ENCODE results near the gene DOCK6. TPM values are rescaled to one million over a fixed set of nuclear protein-coding genes. Genes with fewer than 3 reads are reported as not detected.
A peak's percentile ranks its signal among the peaks of the same experiment; 100 is the strongest.

DOCK6 gene
- total RNA-seq, 2 donors from 2014 or later: 93.8 to 111 TPM

DNA sequence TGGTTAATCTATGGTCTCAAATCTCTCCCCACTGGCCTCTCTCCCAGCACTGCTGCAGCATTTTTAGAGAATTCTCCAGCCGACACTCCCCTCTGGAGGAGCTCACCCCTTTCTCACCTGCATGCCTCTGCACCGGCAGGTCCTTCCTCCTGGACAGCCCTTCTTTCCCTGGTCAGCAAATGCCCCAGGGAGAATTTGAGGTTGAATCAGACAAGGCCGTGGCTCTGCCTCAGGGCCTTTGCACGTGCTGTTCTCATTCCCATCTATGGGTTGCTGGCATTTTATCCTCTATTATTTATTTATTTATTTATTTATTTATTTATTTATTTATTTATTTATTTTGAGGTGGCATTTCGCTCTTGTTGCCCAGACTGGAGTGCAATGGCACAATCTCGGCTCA, 1.4 kb upstream of the DOCK6 start:
- H3K4me1 ChIP-seq (ENCODE audit: control insufficient read depth, insufficient read depth, low read length): no peaks in the 10 kb centered on the region
- no peaks in the 10 kb centered on the region for H3K9me3 ChIP-seq (ENCODE audit: control insufficient read depth, low read length)
- peaks cover 2% of the 10 kb centered on the region for H3K27me3 Mint-ChIP-seq (ENCODE audit: insufficient read depth)
- no peaks in the 10 kb centered on the region for H3K4me1 Mint-ChIP-seq
- no peak for TF ChIP-seq CTCF (conservative IDR thresholded peaks at IDR 0.05)
- H3K27me3 ChIP-seq (ENCODE audit: control insufficient read depth, insufficient read depth, low read length, poor library complexity, severe bottlenecking): no peaks in the 10 kb centered on the region
- H3K27ac ChIP-seq (ENCODE audit: low read depth, low read length): no peak overlapping the region
- H3K4me3 Mint-ChIP-seq: peak overlapping the region; percentile 67
- no peak overlapping the region for H3K9ac ChIP-seq (ENCODE audit: extremely low read depth, low read length, poor library complexity, severe bottlenecking)
- no peak for DNase-seq
- 98 to 100% methylated on average over 1 to 4 of the region's 6 CpGs for WGBS, 2 experiments (ENCODE audit: insufficient coverage in 1 of 2, insufficient read length in 1 of 2)
- H3K9me3 Mint-ChIP-seq: no peaks in the 10 kb centered on the region
- H3K36me3 ChIP-seq (ENCODE audit: control insufficient read depth, insufficient read depth, low read length): no peaks in the 10 kb centered on the region
- no peaks in the 10 kb centered on the region for H3K36me3 Mint-ChIP-seq (ENCODE audit: low read depth)
- no peak overlapping the region for H3K27ac Mint-ChIP-seq
- no peak overlapping the region for H3K4me3 ChIP-seq (ENCODE audit: low read length)

- Mint-ChIP-seq H3K27ac (no peak overlapping the region), H3K4me1 (no peaks in the 10 kb centered on the region), H3K9me3 (no peaks in the 10 kb centered on the region), H3K36me3 (ENCODE audit: low read depth) (no peaks in the 10 kb centered on the region), H3K27me3 (ENCODE audit: insufficient read depth) (peaks cover 2% of the 10 kb centered on the region), H3K4me3 (peak overlapping the region; percentile 67)
- Histone ChIP-seq H3K4me1 (ENCODE audit: control insufficient read depth, insufficient read depth, low read length) (no peaks in the 10 kb centered on the region), H3K4me3 (ENCODE audit: low read length) (peak overlapping the region; percentile 83), H3K9ac (ENCODE audit: extremely low read depth, low read length, poor library complexity, severe bottlenecking) (peak overlapping the region; percentile 53), H3K27ac (ENCODE audit: low read depth, low read length) (no peak overlapping the region), H3K27me3 (ENCODE audit: control insufficient read depth, insufficient read depth, low read length, poor library complexity, severe bottlenecking) (no peaks in the 10 kb centered on the region), H3K36me3 (ENCODE audit: control insufficient read depth, insufficient read depth, low read length) (no peaks in the 10 kb centered on the region), H3K9me3 (ENCODE audit: control insufficient read depth, low read length) (no peaks in the 10 kb centered on the region)
- peak; percentile 69 for DNase-seq
- WGBS, 2 experiments (ENCODE audit: insufficient coverage in 1 of 2, insufficient read length in 1 of 2): 14 to 35% methylated on average over 3 to 18 of the region's 18 CpGs
- TF ChIP-seq CTCF (conservative IDR thresholded peaks at IDR 0.05): no peak
These were observed 823 bp downstream of the DOCK6 start for GRCh38 chr19:11261431-11261970.

GRCh38 chr19:11260996-11261395, 1.3 kb downstream of the DOCK6 start:
- Mint-ChIP-seq H3K4me3 (peak overlapping the region; percentile 67), H3K27me3 (ENCODE audit: insufficient read depth) (peaks cover 2% of the 10 kb centered on the region), H3K27ac (no peak overlapping the region), H3K4me1 (no peaks in the 10 kb centered on the region), H3K9me3 (no peaks in the 10 kb centered on the region), H3K36me3 (ENCODE audit: low read depth) (no peaks in the 10 kb centered on the region)
- DNase-seq: no peak
- Histone ChIP-seq H3K4me3 (ENCODE audit: low read length) (peak overlapping the region; percentile 83), H3K4me1 (ENCODE audit: control insufficient read depth, insufficient read depth, low read length) (no peaks in the 10 kb centered on the region), H3K36me3 (ENCODE audit: control insufficient read depth, insufficient read depth, low read length) (no peaks in the 10 kb centered on the region), H3K9ac (ENCODE audit: extremely low read depth, low read length, poor library complexity, severe bottlenecking) (no peak overlapping the region), H3K27me3 (ENCODE audit: control insufficient read depth, insufficient read depth, low read length, poor library complexity, severe bottlenecking) (no peaks in the 10 kb centered on the region), H3K27ac (ENCODE audit: low read depth, low read length) (no peak overlapping the region), H3K9me3 (ENCODE audit: control insufficient read depth, low read length) (no peaks in the 10 kb centered on the region)
- no peak for TF ChIP-seq CTCF (conservative IDR thresholded peaks at IDR 0.05)
- 77 to 83% methylated on average over 5 of the region's 5 CpGs for WGBS, 2 experiments (ENCODE audit: insufficient coverage in 1 of 2, insufficient read length in 1 of 2)

Measured in endodermal cell (in vitro differentiated cells).